H1 (cell line): ENCODE results near the gene CASS4. TPM values are rescaled to one million over a fixed set of nuclear protein-coding genes. Genes with fewer than 3 reads are reported as not detected.

Experiments used
- CBX8 ChIP-seq: fragments of 300-800, 300-1000 bp; sonication (generic); IDR thresholded peaks from 2 replicates; pipeline ENCODE4 v1.7.1; 2016; ENCODE audit warnings: low read depth, low read length, borderline replicate concordance
- CREB1 ChIP-seq: IDR thresholded peaks from 2 replicates; pipeline ENCODE4 v1.6.1; 2012; ENCODE audit warnings: inconsistent platforms
- E2F6 ChIP-seq: IDR thresholded peaks from 2 replicates; pipeline ENCODE4 v1.6.1; 2012; ENCODE audit warnings: inconsistent platforms
- RFX5 ChIP-seq: IDR thresholded peaks from 2 replicates; pipeline ENCODE4 v1.6.1; 2011; ENCODE audit warnings: low read depth, low read length, improper control_type of control experiment, borderline replicate concordance
- SIRT6 ChIP-seq: IDR thresholded peaks from one replicate; pipeline ENCODE4 v1.7.1; 2012; ENCODE audit warnings: low read length, inconsistent platforms
- SIX5 ChIP-seq: IDR thresholded peaks from 2 replicates; pipeline ENCODE4 v1.6.1; 2011; ENCODE audit warnings: mild to moderate bottlenecking, low read depth, low read length
- polyA plus RNA-seq, 7 experiments: library from polyadenylated mRNA; depleted of rRNA in 3 of 7; stranded (reverse) in 5 of 7; unstranded in 2 of 7; fragments of >200 nt in 5 of 7; fragments of 200-250 nt in 2 of 7; gene quantifications; 1 replicate in 5 of 7; 2 replicates in 1 of 7; 4 replicates in 1 of 7; pipeline versions ENCODE4 v1.2.1 to v1.2.3, GENCODE V29; 2011 to 2013; ENCODE audit warnings: missing spikeins in 2 of 7, mixed read lengths in 2 of 7
- total RNA-seq: library from RNA; stranded (reverse); fragmentation: NEBNext Ultra II Directional; extraction: Animal tissue kit (Norgen Biotek cat#: 25700); gene quantifications from 2 replicates; pipeline ENCODE4 v1.2.1, GENCODE V29; 2021

The CASS4 gene
- total and polyA plus RNA-seq, 2 of the 8 experiments (the other 6 are each of a cell fraction or from before 2014, with no cell fraction given) = not detected

- TF ChIP-seq SIX5 (no peak), SIRT6 (no peak), E2F6 (no peak), CREB1 (no peak), RFX5 (no peak), CBX8 (no peak)
- TF ChIP-seq, all 59 proteins: peak for 2
Measured at GRCh38 chr20:56504373-56505005, 92.4 kb downstream of the CASS4 start (continued).
